NCI-H446 treated with DMSO at 0.1 percent for 48 hours (cell line): ENCODE results near the gene S100A4.
"Not testable (repeated sequence)": the region's sequence is repeated elsewhere in the genome, so short reads cannot be mapped to it uniquely, and the experiment has no call there.

Experiments used
- DNase-seq: peaks from one replicate; lab custom pipeline; 2025; lab: John Stamatoyannopoulos, UW

S100A4 gene

GRCh38 chr1:153533689-153534201, 11.9 kb downstream of the S100A4 start:
- DNase-seq = peak; percentile 91

GRCh38 chr1:153532769-153533599, 12.6 kb downstream of the S100A4 start:
- peak; percentile 79 for DNase-seq

- no peak for DNase-seq
Measured at GRCh38 chr1:153532181-153532580, 13.4 kb downstream of the S100A4 start.

GRCh38 chr1:153531638-153532037, 14.0 kb downstream of the S100A4 start:
- no peak for DNase-seq

GRCh38 chr1:153527683-153528040, 17.9 kb downstream of the S100A4 start:
- no peak for DNase-seq

- no peak for DNase-seq
Measured at GRCh38 chr1:153527023-153527682, 18.5 kb downstream of the S100A4 start.

- peak; percentile 77 for DNase-seq
Measured at GRCh38 chr1:153526132-153526543, 19.5 kb downstream of the S100A4 start.

- peak; percentile 93 for DNase-seq
Measured at GRCh38 chr1:153525088-153525728, 20.4 kb downstream of the S100A4 start.

GRCh38 chr1:153522353-153523048, 23.1 kb downstream of the S100A4 start:
- DNase-seq = not testable (repeated sequence)

GRCh38 chr1:153521808-153522207, 23.8 kb downstream of the S100A4 start:
- not testable (repeated sequence) for DNase-seq

- no peak for DNase-seq
Measured at GRCh38 chr1:153520818-153521476, 24.7 kb downstream of the S100A4 start.

GRCh38 chr1:153520137-153520691, 25.4 kb downstream of the S100A4 start:
- DNase-seq = not testable (repeated sequence)

- no peak for DNase-seq
Measured at GRCh38 chr1:153519242-153519641, 26.4 kb downstream of the S100A4 start.

GRCh38 chr1:153515504-153516394, 29.9 kb downstream of the S100A4 start:
- no peak for DNase-seq

GRCh38 chr1:153513666-153514065, 31.9 kb downstream of the S100A4 start:
- no peak for DNase-seq

- DNase-seq = no peak
Measured at GRCh38 chr1:153513023-153513422, 32.6 kb downstream of the S100A4 start.

- peak; percentile 55 for DNase-seq
Measured at GRCh38 chr1:153510984-153511410, 34.6 kb downstream of the S100A4 start.

GRCh38 chr1:153509729-153510354, 35.8 kb downstream of the S100A4 start:
- no peak for DNase-seq

GRCh38 chr1:153509036-153509435, 36.6 kb downstream of the S100A4 start:
- DNase-seq = no peak
